GM12891 (cell line): Measurements from ENCODE around the gene TRAPPC11.

ENCODE experiments used
- POLR2A ChIP-seq: IDR thresholded peaks from 2 replicates; pipeline ENCODE4 v1.6.1; 2011; ENCODE audit warnings: low read depth, low read length, control low read depth
- POLR2AphosphoS5 ChIP-seq: IDR thresholded peaks from 2 replicates; pipeline ENCODE4 v1.6.1; 2011; ENCODE audit warnings: low read depth, low read length, control low read depth

DNA sequence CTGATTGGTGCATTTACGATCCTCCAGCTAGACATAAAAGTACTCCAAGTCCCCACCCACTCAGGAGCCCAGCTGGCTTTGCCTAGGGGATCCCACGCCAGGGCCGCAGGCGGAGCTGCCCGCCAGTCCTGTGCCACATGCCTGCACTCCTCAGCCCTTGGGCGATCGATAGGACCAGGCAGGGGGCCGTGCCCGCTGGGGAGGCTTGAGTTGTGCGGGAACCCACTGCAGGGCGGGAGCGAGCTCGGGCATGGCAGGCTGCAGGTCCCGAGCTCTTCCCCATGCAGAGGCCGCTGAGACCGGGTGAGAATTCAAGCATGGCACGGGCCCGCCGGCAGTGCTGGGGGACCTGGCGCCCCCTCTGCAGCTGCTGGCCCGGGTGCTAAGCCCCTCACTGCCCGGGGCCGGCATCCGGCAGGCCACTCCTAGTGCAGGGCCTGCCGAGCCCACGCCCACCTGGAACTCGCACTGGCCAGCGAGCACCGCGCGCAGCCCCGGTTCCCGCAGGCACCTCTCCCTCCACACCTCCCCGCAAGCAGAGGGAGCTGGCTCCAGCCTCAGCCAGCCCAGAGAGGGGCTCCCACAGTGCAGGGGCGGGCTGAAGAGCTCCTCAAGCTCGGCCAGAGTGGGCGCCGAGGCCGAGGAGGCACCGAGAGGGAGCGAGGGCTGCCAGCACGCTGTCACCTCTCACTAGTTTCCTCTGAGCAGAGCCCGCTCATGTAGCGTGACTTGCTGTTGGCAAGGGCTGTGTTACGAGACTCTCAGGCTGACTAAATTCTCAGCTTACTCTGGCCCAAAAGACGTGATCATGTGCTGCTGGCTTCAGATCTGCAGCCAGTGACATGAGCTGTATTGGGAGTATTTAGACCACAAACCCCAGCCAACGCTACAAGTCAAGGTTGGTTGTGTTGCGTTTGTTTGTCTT is 87.5 kb downstream of the TRAPPC11 start:
- TF ChIP-seq POLR2A (no peak), POLR2AphosphoS5 (no peak)
